ENCODE results near the gene PIK3CG. TPM values are rescaled to one million over a fixed set of nuclear protein-coding genes. Genes with fewer than 3 reads are reported as not detected.

The PIK3CG gene
- total RNA-seq, 6 experiments from 2014 or later = not detected

DNA sequence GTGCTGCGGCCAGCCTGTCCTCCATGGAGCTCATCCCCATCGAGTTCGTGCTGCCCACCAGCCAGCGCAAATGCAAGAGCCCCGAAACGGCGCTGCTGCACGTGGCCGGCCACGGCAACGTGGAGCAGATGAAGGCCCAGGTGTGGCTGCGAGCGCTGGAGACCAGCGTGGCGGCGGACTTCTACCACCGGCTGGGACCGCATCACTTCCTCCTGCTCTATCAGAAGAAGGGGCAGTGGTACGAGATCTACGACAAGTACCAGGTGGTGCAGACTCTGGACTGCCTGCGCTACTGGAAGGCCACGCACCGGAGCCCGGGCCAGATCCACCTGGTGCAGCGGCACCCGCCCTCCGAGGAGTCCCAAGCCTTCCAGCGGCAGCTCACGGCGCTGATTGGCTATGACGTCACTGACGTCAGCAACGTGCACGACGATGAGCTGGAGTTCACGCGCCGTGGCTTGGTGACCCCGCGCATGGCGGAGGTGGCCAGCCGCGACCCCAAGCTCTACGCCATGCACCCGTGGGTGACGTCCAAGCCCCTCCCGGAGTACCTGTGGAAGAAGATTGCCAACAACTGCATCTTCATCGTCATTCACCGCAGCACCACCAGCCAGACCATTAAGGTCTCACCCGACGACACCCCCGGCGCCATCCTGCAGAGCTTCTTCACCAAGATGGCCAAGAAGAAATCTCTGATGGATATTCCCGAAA, 2.7 kb downstream of the PIK3CG start:
- no peaks in the 10 kb centered on the region for H3K9me3 Mint-ChIP-seq

DNA sequence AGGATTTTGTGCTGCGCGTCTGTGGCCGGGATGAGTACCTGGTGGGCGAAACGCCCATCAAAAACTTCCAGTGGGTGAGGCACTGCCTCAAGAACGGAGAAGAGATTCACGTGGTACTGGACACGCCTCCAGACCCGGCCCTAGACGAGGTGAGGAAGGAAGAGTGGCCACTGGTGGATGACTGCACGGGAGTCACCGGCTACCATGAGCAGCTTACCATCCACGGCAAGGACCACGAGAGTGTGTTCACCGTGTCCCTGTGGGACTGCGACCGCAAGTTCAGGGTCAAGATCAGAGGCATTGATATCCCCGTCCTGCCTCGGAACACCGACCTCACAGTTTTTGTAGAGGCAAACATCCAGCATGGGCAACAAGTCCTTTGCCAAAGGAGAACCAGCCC, 3.3 kb downstream of the PIK3CG start:
- TF ChIP-seq, protein P1, sequence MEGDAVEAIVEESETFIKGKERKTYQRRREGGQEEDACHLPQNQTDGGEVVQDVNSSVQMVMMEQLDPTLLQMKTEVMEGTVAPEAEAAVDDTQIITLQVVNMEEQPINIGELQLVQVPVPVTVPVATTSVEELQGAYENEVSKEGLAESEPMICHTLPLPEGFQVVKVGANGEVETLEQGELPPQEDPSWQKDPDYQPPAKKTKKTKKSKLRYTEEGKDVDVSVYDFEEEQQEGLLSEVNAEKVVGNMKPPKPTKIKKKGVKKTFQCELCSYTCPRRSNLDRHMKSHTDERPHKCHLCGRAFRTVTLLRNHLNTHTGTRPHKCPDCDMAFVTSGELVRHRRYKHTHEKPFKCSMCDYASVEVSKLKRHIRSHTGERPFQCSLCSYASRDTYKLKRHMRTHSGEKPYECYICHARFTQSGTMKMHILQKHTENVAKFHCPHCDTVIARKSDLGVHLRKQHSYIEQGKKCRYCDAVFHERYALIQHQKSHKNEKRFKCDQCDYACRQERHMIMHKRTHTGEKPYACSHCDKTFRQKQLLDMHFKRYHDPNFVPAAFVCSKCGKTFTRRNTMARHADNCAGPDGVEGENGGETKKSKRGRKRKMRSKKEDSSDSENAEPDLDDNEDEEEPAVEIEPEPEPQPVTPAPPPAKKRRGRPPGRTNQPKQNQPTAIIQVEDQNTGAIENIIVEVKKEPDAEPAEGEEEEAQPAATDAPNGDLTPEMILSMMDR (IDR thresholded peaks at IDR 0.05) = no peak
- Mint-ChIP-seq H3K9me3 (no peaks in the 10 kb centered on the region), H3K36me3 (ENCODE audit: low read depth) (no peaks in the 10 kb centered on the region), H3K27ac (no peak overlapping the region), H3K27me3 (ENCODE audit: insufficient read depth) (peaks cover 8% of the 10 kb centered on the region), H3K4me1 (ENCODE audit: low read depth) (no peaks in the 10 kb centered on the region), H3K4me3 (no peak overlapping the region)
- no peak for DNase-seq

More for the DNA sequence above, 2.7 kb downstream of the PIK3CG start:
- H3K27me3 Mint-ChIP-seq (ENCODE audit: insufficient read depth) = peaks cover 8% of the 10 kb centered on the region
- DNase-seq = no peak
- no peaks in the 10 kb centered on the region for H3K4me1 Mint-ChIP-seq (ENCODE audit: low read depth)
- H3K36me3 Mint-ChIP-seq (ENCODE audit: low read depth) = no peaks in the 10 kb centered on the region
- TF ChIP-seq, protein P1 (IDR thresholded peaks at IDR 0.05) = no peak
- H3K4me3 Mint-ChIP-seq = no peak overlapping the region
- no peak overlapping the region for H3K27ac Mint-ChIP-seq

DNA sequence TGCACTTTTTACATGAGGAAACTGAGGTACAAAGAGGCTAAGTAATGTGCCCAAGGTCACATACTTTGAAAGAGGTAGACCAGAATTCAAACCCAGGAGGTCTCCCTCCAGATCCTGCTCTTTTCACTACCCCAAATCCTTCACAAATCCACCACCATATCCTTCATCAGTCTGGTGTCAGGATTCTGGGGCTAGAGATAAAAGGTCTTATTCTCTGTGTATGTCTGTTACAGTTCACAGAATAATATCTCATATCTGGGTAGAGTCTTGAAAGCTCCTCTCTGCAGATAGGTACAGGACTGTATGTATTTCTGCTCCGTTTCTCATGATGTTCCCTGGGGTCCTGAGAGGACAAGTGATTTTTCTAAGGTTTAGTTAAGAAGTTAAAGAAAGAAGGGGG, 4.9 kb downstream of the PIK3CG start:
- Mint-ChIP-seq H3K36me3 (ENCODE audit: low read depth) (no peaks in the 10 kb centered on the region), H3K27me3 (ENCODE audit: insufficient read depth) (peaks cover 5% of the 10 kb centered on the region), H3K4me3 (no peak overlapping the region), H3K4me1 (ENCODE audit: low read depth) (no peaks in the 10 kb centered on the region), H3K27ac (no peak overlapping the region), H3K9me3 (no peaks in the 10 kb centered on the region)
- DNase-seq = no peak
- TF ChIP-seq, protein P1 (IDR thresholded peaks at IDR 0.05) = no peak

DNA sequence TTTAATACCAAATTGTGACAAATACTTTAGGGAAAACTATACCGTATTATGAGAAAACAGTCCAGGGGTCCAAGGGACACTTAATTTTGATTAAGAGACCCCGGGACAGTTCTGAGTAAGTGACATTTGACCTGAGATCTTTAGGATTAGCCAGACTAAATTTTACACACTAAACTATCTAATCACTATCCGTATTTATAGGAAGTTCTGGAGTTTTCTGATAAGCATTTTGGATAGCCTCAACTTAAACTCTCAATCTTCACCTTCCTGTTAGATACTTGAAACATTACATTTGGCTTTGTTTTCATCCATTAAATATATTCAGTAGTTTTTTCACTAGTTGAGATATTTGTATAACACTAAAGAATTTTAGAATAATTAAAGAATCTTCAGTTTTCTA, 5.4 kb downstream of the PIK3CG start:
- TF ChIP-seq, protein P1 (IDR thresholded peaks at IDR 0.05) = no peak
- peaks cover 6% of the 10 kb centered on the region for H3K27me3 Mint-ChIP-seq (ENCODE audit: insufficient read depth)
- no peak overlapping the region for H3K4me3 Mint-ChIP-seq
- no peak for DNase-seq
- no peaks in the 10 kb centered on the region for H3K9me3 Mint-ChIP-seq
- no peaks in the 10 kb centered on the region for H3K36me3 Mint-ChIP-seq (ENCODE audit: low read depth)
- H3K4me1 Mint-ChIP-seq (ENCODE audit: low read depth) = no peaks in the 10 kb centered on the region
- H3K27ac Mint-ChIP-seq = no peak overlapping the region

DNA sequence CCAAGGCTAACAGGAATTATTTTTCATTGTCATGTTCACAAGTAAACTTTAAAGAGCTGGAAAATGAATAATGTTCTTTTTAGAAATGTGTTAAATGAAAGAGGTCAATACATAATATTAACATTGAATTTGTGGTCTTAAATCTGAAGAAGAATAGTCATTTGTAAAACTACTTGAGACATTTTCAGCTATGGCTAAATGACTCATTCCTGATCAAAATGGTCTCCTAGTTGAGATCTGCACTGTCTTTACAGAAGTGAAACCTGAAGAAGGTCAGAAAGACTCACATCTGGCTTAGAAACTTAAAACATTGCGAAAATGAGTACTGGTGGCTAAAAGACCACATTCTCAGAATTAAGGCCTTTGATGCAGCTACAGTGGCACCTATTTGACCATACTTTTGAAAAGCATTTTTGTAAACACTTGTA, 5.9 kb downstream of the PIK3CG start:
- peaks cover 7% of the 10 kb centered on the region for H3K27me3 Mint-ChIP-seq (ENCODE audit: insufficient read depth)
- no peaks in the 10 kb centered on the region for H3K36me3 Mint-ChIP-seq (ENCODE audit: low read depth)
- DNase-seq = no peak
- H3K4me1 Mint-ChIP-seq (ENCODE audit: low read depth) = no peaks in the 10 kb centered on the region
- no peak overlapping the region for H3K4me3 Mint-ChIP-seq
- H3K27ac Mint-ChIP-seq = no peak overlapping the region
- TF ChIP-seq, protein P1 (IDR thresholded peaks at IDR 0.05) = no peak
- no peaks in the 10 kb centered on the region for H3K9me3 Mint-ChIP-seq

Measured in HFFc6 (cell line).